Thyroid gland (tissue), 4 donors: ENCODE data around the gene APBA1.

Experiments used
- CTCF ChIP-seq, 6 experiments: fragments of 200-600 bp in 3 of 6; fragments of 450-650 bp in 3 of 6; sonication (generic) in 3 of 6; IDR thresholded peaks; one replicate each; pipeline ENCODE4 v1.5.1; 2016 to 2019; ENCODE audit warnings: antibody characterized with exemption in 6 of 6, mild to moderate bottlenecking in 2 of 6, inconsistent platforms in 1 of 6, moderate library complexity in 1 of 6
- POLR2A ChIP-seq, 2 donors: fragments of 450-650 bp; IDR thresholded peaks; one replicate each; pipeline ENCODE4 v1.6.1; 2017; ENCODE audit warnings: antibody characterized with exemption in 2 of 2, mild to moderate bottlenecking in 2 of 2, moderate library complexity in 1 of 2

GRCh38 chr9:69498470-69498869, 173.7 kb downstream of the APBA1 start:
- TF ChIP-seq CTCF (IDR thresholded peaks at IDR 0.05) (no peak), POLR2A (IDR thresholded peaks at IDR 0.05) (no peak)
